DOHH2 (cell line): Measurements from ENCODE around the gene TSPAN33.

Experiments
- EZH2phosphoT487 ChIP-seq: fragments of 200-600 bp; sonication (generic); IDR thresholded peaks from 2 replicates; pipeline ENCODE4 v1.6.1; 2017; ENCODE audit warnings: borderline replicate concordance, mild to moderate bottlenecking, antibody characterized with exemption, low read length, moderate library complexity, mixed read lengths
- TF ChIP-seq, protein P1 (sequence below): fragments of 200-600 bp; sonication (generic); IDR thresholded peaks from one replicate; pipeline ENCODE4 v1.5.1; 2014; ENCODE audit warnings: antibody characterized with exemption, mild to moderate bottlenecking, low read depth, low read length; ENCODE audit not compliant: poor library complexity, severe bottlenecking

DNA sequence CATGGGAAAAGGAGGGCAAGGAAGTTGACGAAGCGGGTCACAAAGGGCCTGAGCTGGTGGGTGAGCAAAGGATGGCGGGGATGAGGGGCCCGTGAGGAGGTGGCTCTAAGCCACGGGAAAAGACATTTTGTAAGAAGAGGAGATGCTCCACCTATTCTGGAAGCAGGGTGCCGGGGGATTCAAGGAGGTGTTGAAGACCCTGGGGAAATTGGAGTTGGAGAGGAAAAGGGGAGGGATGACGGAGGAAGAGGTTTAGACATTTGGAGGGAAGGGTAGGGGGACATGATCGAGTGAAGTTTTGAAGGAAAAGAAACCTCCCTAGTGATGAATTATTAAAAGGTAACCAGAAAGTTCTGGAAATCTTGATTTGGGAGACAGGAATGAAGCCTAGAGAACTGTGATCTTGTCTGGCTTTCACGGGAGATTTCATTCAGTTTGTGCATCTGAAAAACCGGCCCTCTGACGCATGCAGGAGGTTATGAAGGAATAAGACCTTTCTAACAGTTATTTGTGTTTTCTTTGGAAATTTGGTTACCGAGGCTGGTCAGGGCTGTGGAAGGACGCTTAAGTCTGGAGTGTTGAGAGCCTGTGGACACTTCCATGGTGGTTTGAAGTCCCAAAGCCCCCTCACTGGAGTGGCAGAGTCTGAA is 45.3 kb downstream of the TSPAN33 start:
- TF ChIP-seq, protein P1, sequence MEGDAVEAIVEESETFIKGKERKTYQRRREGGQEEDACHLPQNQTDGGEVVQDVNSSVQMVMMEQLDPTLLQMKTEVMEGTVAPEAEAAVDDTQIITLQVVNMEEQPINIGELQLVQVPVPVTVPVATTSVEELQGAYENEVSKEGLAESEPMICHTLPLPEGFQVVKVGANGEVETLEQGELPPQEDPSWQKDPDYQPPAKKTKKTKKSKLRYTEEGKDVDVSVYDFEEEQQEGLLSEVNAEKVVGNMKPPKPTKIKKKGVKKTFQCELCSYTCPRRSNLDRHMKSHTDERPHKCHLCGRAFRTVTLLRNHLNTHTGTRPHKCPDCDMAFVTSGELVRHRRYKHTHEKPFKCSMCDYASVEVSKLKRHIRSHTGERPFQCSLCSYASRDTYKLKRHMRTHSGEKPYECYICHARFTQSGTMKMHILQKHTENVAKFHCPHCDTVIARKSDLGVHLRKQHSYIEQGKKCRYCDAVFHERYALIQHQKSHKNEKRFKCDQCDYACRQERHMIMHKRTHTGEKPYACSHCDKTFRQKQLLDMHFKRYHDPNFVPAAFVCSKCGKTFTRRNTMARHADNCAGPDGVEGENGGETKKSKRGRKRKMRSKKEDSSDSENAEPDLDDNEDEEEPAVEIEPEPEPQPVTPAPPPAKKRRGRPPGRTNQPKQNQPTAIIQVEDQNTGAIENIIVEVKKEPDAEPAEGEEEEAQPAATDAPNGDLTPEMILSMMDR: no peak
- TF ChIP-seq EZH2phosphoT487: no peak
